ENCODE measurements around the gene CBL.

DNA sequence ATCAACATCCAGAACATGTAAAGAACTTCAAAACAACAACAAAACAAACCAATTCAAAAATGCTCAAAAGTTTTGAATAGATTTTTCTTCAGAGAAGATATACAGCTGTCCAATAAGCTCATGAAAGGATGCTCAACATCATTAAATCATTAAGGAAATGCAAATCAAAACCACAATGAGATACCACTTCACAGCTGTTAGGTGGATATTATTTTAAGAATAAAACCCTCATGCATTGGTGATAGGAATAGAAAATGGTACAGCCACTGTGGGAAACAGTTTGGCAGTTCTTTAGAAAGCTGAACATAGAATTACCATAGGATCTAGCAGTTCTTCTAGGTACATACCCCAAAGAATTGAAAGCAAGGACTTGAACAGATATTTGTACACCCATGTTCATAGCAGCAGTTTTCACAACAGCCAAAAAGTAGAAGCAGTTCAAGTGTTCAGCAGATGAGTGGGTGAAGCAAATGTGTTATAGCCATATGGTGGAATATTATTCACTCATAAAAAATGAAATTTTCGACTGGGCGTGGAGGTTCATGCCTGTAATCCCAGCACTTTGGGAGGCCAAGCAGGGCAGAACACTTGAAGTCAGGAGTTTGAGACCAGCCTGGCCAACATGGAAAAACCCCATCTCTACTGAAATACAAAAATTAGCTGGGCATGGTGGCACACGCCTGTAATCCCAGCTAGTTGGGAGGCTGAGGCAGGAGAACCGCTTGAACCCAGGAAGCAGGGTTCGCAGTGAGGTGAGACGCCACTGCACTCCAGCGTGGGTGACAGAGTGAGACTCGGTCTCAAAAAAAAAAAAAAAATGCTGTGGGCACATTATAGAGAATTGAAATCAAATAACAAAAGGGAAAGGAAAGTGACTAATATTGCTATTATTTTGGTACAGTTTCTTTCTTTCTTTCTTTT lies 42.9 kb downstream of the CBL start:
- TF ChIP-seq, protein P1, sequence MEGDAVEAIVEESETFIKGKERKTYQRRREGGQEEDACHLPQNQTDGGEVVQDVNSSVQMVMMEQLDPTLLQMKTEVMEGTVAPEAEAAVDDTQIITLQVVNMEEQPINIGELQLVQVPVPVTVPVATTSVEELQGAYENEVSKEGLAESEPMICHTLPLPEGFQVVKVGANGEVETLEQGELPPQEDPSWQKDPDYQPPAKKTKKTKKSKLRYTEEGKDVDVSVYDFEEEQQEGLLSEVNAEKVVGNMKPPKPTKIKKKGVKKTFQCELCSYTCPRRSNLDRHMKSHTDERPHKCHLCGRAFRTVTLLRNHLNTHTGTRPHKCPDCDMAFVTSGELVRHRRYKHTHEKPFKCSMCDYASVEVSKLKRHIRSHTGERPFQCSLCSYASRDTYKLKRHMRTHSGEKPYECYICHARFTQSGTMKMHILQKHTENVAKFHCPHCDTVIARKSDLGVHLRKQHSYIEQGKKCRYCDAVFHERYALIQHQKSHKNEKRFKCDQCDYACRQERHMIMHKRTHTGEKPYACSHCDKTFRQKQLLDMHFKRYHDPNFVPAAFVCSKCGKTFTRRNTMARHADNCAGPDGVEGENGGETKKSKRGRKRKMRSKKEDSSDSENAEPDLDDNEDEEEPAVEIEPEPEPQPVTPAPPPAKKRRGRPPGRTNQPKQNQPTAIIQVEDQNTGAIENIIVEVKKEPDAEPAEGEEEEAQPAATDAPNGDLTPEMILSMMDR (conservative IDR thresholded peaks at IDR 0.05; ENCODE audit: low read length) = no peak
- no peak for TF ChIP-seq EZH2phosphoT487 (IDR thresholded peaks at IDR 0.05; ENCODE audit: borderline replicate concordance)
